ENCODE measurements around the gene CLEC3B. TPM values are rescaled to one million over a fixed set of nuclear protein-coding genes. Genes with fewer than 3 reads are reported as not detected.

The CLEC3B gene
- total and polyA plus RNA-seq, 2 of the 8 experiments (the other 6 are each of a cell fraction or from before 2014, with no cell fraction given): 0.32 TPM; not detected in 1

DNA sequence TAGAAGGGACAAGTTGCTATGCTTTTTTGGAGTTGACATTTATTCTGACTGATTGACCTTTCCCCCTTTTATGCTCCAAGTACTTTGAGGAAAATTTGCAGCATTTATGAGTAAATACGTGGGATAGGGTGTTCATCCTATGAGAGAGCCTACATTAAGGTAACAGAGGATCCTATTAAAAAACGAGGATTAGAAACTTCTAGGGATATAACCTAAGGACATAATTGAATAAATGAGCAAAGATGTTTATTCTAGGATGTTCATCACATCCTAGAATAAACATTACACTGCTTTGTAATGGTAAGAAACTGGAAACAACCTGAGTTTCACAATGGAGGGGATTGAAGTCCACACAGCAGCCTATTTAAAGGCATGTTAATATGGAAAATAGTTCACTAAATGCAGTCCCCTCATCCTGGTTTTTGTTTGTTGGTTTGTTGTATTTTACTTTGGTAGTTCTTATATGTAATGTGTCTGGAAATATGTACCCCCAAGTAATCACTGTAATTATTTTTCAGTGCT, 23.9 kb upstream of the CLEC3B start:
- DNase-seq (ENCODE audit: low read depth in 1 of 2, low spot score in 2 of 2) (no peak), FAIRE-seq (no peak)
- CTCF ChIA-PET (ENCODE audit: partially characterized antibody): interaction anchor here (5.5 kb wide), 1 partner anchor 11 kb away, joined by 37 read pairs; no protein-coding TSS in a partner anchor
- no peaks in the 10 kb centered on the region for H3K27me3 ChIP-seq (replicated peaks in 1 of 4; ENCODE audit: control insufficient read depth in 3 of 4, extremely low read depth in 1 of 4, insufficient read depth in 3 of 4, low read length in 3 of 4)
- H3K4me3 ChIP-seq (ENCODE audit: extremely low read depth in 1 of 4, insufficient read depth in 2 of 4, low read depth in 3 of 4, low read length in 4 of 4): no peak overlapping the region
- TF ChIP-seq SP1 (IDR thresholded peaks at IDR 0.05; ENCODE audit: low read depth, low read length) (no peak), SIN3A (conservative IDR thresholded peaks at IDR 0.05 in 1 of 2, IDR thresholded peaks at IDR 0.05 in 1 of 2; ENCODE audit: low read depth in 1 of 2, low read length in 2 of 2) (no peak), GABPA (IDR thresholded peaks at IDR 0.05; ENCODE audit: borderline replicate concordance, insufficient read depth, low read length) (no peak), CTBP2 (IDR thresholded peaks at IDR 0.05; ENCODE audit: borderline replicate concordance, insufficient read depth, insufficient read length, low read length) (no peak), NRF1 (IDR thresholded peaks at IDR 0.05; ENCODE audit: low read depth, low read length) (no peak), TBP (IDR thresholded peaks at IDR 0.05; ENCODE audit: low read depth, low read length) (no peak), EZH2 (IDR thresholded peaks at IDR 0.05; ENCODE audit: low read depth, low read length, severe bottlenecking) (no peak), HDAC2 (IDR thresholded peaks at IDR 0.05; ENCODE audit: borderline replicate concordance in 1 of 2, low read depth in 2 of 2, low read length in 2 of 2) (no peak)
- no peaks in the 10 kb centered on the region; the same call in 1 of the 2 replicates for H3K79me1 ChIP-seq (ENCODE audit: low read depth, low read length)
- H2BK15ac ChIP-seq (ENCODE audit: low read length): no peak overlapping the region
- peaks cover 4 to 11% of the 10 kb centered on the region in 2 experiments; a peak in 3 of 4 replicates for H3K9me3 ChIP-seq (ENCODE audit: insufficient read depth in 2 of 2, low read depth in 1 of 2, low read length in 1 of 2)
- H3K18ac ChIP-seq (ENCODE audit: extremely low read depth, low read length): no peak overlapping the region
- no peak overlapping the region for H2BK120ac ChIP-seq (replicated peaks; ENCODE audit: low read depth, low read length)
- no peak overlapping the region for H3K56ac ChIP-seq (replicated peaks; ENCODE audit: insufficient read length, low read depth, low read length)
- no peak overlapping the region for H2AK5ac ChIP-seq (ENCODE audit: low read depth, low read length)
- H4K5ac ChIP-seq (ENCODE audit: insufficient read length, low read depth, low read length): no peak overlapping the region
- no peak overlapping the region for H2BK12ac ChIP-seq (ENCODE audit: low read depth, low read length)
- no peak overlapping the region for H3K27ac ChIP-seq (ENCODE audit: low read depth, low read length)
- no peaks in the 10 kb centered on the region for H3K23me2 ChIP-seq (ENCODE audit: low read depth, low read length)
- H4K8ac ChIP-seq (ENCODE audit: extremely low read depth, insufficient read depth, low read length): no peak overlapping the region
- POLR2A ChIA-PET (ENCODE audit: partially characterized antibody): interaction anchor here (1.4 kb wide), 1 partner anchor 15 kb away, joined by 3 read pairs; no protein-coding TSS in a partner anchor
- H4K20me1 ChIP-seq (replicated peaks in 1 of 2; ENCODE audit: control insufficient read depth in 1 of 2, insufficient read depth in 2 of 2, low read length in 2 of 2): peaks cover 3 to 7% of the 10 kb centered on the region in 2 experiments
- H3K36me3 ChIP-seq (ENCODE audit: control insufficient read depth in 2 of 4, insufficient read depth in 4 of 4, low read length in 3 of 4): peaks cover 19 to 80% (median 66%) of the 10 kb centered on the region in 4 experiments
- H2AFZ ChIP-seq (ENCODE audit: low read length): no peak overlapping the region
- no peak overlapping the region for H3K4me2 ChIP-seq (ENCODE audit: insufficient read depth in 1 of 2, low read depth in 2 of 2, low read length in 2 of 2)
- H3K4ac ChIP-seq (replicated peaks; ENCODE audit: insufficient read length, low read depth, low read length): no peak overlapping the region
- no peak overlapping the region for H3K23ac ChIP-seq (ENCODE audit: insufficient read length)
- WGBS, 2 experiments (ENCODE audit: extremely low coverage in 1 of 2, insufficient coverage in 1 of 2, insufficient read length in 1 of 2, insufficient replicate concordance in 2 of 2, low coverage in 1 of 2, low lambda C conversion rate in 2 of 2, missing lambda C conversion rate in 1 of 2): 89% methylated on average over 2 of the region's 2 CpGs; no CpG with 5 or more reads in 1 of the 2 experiments
- no peak overlapping the region for H3K14ac ChIP-seq (ENCODE audit: insufficient read length)
- no peak overlapping the region for H3K9ac ChIP-seq (replicated peaks in 1 of 4; ENCODE audit: extremely low read depth in 1 of 4, low read depth in 3 of 4, low read length in 3 of 4)
- H4K91ac ChIP-seq (replicated peaks; ENCODE audit: insufficient read length, low read length): no peak overlapping the region
- no peaks in the 10 kb centered on the region for H3K4me1 ChIP-seq (replicated peaks in 1 of 4; ENCODE audit: control insufficient read depth in 3 of 4, insufficient read depth in 4 of 4, low read length in 3 of 4)
- no peaks in the 10 kb centered on the region for H3K79me2 ChIP-seq (ENCODE audit: control insufficient read depth in 1 of 2, insufficient read depth in 2 of 2, low read length in 2 of 2)
- no peak overlapping the region for H2BK5ac ChIP-seq (ENCODE audit: low read depth, low read length)
- no peak overlapping the region for H2BK20ac ChIP-seq (ENCODE audit: low read length)
